IPS-20b (cell line): ENCODE measurements around the gene KCNH3.

Experiments
- H3K27ac ChIP-seq: one replicate; pipeline ENCODE4 v1.5.1; 2013; ENCODE audit warnings: low read length
- H3K27me3 ChIP-seq: 2 replicates; pipeline ENCODE4 v1.6.1; 2013; ENCODE audit warnings: mild to moderate bottlenecking, low read length, inconsistent platforms; ENCODE audit not compliant: insufficient read depth
- H3K36me3 ChIP-seq: 2 replicates; pipeline ENCODE4 v1.6.1; 2013; ENCODE audit warnings: low read depth, mild to moderate bottlenecking, inconsistent platforms, low read length, moderate library complexity; ENCODE audit not compliant: insufficient read depth
- H3K4me1 ChIP-seq: 2 replicates; pipeline ENCODE4 v1.6.1; 2013; ENCODE audit warnings: mild to moderate bottlenecking, control low read depth, inconsistent platforms, low read length, moderate library complexity; ENCODE audit not compliant: insufficient read depth
- H3K4me3 ChIP-seq: 2 replicates; pipeline ENCODE4 v1.5.1; 2013; ENCODE audit warnings: mild to moderate bottlenecking, low read length, inconsistent platforms
- H3K9ac ChIP-seq: 2 replicates; pipeline ENCODE4 v1.6.1; 2013; ENCODE audit warnings: low read depth, mild to moderate bottlenecking, inconsistent platforms, low read length, moderate library complexity
- H3K9me3 ChIP-seq: 2 replicates; pipeline ENCODE4 v1.6.1; 2013; ENCODE audit warnings: mild to moderate bottlenecking, low read depth, low read length, inconsistent platforms; ENCODE audit not compliant: insufficient read depth

Gene KCNH3

DNA sequence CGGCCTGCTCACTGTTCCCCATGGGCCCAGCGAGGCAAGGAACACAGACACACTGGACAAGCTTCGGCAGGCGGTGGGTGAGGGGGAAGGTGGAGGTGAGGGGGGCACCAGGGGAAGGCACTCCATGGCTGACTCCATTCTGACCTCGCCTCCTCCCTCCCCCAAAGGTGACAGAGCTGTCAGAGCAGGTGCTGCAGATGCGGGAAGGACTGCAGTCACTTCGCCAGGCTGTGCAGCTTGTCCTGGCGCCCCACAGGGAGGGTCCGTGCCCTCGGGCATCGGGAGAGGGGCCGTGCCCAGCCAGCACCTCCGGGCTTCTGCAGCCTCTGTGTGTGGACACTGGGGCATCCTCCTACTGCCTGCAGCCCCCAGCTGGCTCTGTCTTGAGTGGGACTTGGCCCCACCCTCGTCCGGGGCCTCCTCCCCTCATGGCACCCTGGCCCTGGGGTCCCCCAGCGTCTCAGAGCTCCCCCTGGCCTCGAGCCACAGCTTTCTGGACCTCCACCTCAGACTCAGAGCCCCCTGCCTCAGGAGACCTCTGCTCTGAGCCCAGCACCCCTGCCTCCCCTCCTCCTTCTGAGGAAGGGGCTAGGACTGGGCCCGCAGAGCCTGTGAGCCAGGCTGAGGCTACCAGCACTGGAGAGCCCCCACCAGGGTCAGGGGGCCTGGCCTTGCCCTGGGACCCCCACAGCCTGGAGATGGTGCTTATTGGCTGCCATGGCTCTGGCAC is 18.5 kb downstream of the KCNH3 start:
- Histone ChIP-seq H3K9me3 (no peaks in the 10 kb centered on the region), H3K4me1 (no peaks in the 10 kb centered on the region), H3K27me3 (peaks cover 9% of the 10 kb centered on the region; the same call in 1 of the 2 replicates), H3K4me3 (no peak overlapping the region), H3K27ac (no peak overlapping the region), H3K36me3 (peaks cover 59% of the 10 kb centered on the region), H3K9ac (no peak overlapping the region)

DNA sequence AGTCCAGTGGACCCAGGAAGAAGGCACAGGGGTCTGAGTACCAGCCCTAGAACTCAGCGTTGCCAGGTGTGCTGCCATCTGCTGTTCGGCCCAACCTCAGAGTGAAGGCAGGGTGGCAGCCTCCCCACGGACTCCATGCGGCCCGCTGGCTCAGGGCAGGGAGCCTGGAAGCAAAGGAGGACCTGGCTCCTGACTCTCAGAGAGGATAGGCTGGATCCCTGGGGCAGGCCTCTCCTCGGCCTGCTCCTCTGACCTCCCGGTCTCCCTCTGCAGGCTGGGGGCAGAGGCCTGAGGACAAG is 19.0 kb downstream of the KCNH3 start:
- H3K36me3 ChIP-seq, result peaks cover 64% of the 10 kb centered on the region
- no peak overlapping the region for H3K4me3 ChIP-seq
- H3K9ac ChIP-seq, result no peak overlapping the region
- no peaks in the 10 kb centered on the region for H3K4me1 ChIP-seq
- peaks cover 3% of the 10 kb centered on the region; the same call in 1 of the 2 replicates for H3K27me3 ChIP-seq
- no peaks in the 10 kb centered on the region for H3K9me3 ChIP-seq
- no peak overlapping the region for H3K27ac ChIP-seq

DNA sequence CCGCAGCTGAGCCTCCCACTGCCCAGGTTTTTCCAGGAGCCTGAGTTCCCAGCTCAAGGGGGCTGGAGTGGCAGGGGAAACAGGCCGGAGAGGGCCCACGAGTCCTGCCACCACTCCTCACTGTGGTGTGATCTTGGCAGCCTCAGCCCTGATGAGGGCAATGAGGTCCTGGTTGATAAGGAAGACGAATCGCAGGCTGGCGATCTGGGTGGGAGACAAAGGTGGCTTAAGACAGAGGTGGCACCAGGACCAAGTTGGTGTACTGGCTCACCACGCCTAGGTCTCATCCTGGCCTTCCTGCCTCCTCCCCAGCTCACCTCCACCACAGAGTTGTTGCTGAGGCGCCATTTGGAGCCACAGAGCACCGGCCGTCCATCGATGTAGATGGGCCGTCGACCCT is 19.7 kb downstream of the KCNH3 start:
- Histone ChIP-seq H3K27ac (no peak overlapping the region), H3K9ac (no peak overlapping the region), H3K4me3 (no peak overlapping the region), H3K4me1 (no peaks in the 10 kb centered on the region), H3K27me3 (no peaks in the 10 kb centered on the region), H3K36me3 (peaks cover 71% of the 10 kb centered on the region), H3K9me3 (no peaks in the 10 kb centered on the region)

DNA sequence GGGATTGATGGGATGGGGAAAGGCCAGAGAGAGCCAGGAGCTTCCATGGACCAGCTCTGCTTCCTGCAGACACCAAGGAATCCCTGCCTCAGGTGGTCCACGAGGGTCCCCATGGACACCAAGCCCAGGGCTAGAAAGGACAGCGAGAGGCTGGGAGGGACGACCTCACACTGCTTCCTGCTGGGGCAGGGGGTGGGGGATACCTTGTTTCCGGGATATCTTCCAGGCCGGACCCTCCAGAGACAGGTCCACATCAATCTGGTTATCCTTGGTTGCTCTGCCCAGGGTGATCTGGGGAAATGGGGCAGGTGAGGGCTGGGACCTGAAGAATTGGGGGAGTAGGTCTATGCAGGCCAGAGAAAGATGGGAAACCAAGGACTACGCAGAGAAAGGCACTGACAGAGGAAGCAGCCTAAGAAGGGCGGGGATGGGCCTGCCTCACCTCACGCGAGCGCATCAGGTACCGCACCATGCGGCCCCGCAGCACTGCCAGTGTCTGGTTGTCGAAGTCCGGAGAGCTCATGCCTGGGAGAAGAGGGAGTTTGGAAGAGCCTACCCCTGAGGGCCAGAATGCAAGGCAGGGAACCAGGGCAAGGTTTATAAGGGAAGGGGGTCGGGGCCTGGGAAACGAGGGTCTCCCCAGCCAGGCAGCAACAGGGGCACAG is 20.3 kb downstream of the KCNH3 start:
- Histone ChIP-seq H3K9ac (no peak overlapping the region), H3K27ac (no peak overlapping the region), H3K27me3 (no peaks in the 10 kb centered on the region), H3K4me3 (no peak overlapping the region), H3K4me1 (no peaks in the 10 kb centered on the region), H3K36me3 (peaks cover 77% of the 10 kb centered on the region), H3K9me3 (no peaks in the 10 kb centered on the region)

DNA sequence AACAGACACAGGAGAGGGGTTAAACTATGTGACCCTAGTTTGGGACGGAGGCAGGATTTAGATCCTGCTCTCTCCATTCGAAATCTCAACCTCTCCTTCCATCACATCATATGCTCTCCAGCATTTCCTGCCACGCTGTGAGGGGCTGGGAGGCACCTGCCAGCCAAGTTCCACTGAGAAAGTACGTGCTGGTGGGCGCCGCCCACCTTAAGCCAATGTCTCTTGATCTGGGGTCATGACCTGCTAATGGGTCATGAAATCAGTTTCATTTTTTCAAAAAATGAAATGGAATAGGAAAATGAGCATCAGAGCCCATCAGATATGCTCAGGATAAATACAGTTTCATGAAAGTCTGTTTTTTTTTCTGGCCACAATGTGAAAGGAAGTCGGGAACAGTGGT is 21.9 kb downstream of the KCNH3 start:
- Histone ChIP-seq H3K4me1 (no peaks in the 10 kb centered on the region), H3K27ac (no peak overlapping the region), H3K36me3 (peaks cover 92% of the 10 kb centered on the region), H3K9ac (no peak overlapping the region), H3K9me3 (no peaks in the 10 kb centered on the region), H3K27me3 (no peaks in the 10 kb centered on the region), H3K4me3 (no peak overlapping the region)

DNA sequence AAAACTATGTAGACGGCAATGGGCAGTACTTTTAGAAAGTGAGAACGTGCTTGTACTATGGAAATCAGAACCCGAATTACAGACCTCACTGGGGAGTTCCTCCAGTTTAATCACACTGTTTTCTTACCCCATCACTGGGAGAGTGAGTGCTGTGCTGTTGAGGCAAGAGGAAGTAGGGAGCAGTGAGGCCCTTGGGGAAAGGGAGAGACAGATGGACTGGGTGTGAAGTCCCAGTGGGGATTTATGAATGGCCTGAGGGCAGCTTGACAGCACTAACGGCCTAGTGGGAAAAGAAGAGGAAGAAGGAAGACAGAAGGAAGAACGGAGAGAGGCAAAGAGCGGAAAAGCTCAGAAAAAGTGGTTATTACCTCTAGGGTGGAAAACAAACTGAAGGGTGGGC is 23.4 kb downstream of the KCNH3 start:
- Histone ChIP-seq H3K36me3 (peaks cover 82% of the 10 kb centered on the region), H3K27ac (no peak overlapping the region), H3K9ac (no peak overlapping the region), H3K4me3 (no peak overlapping the region), H3K27me3 (no peaks in the 10 kb centered on the region), H3K9me3 (no peaks in the 10 kb centered on the region), H3K4me1 (peaks cover 6% of the 10 kb centered on the region)

DNA sequence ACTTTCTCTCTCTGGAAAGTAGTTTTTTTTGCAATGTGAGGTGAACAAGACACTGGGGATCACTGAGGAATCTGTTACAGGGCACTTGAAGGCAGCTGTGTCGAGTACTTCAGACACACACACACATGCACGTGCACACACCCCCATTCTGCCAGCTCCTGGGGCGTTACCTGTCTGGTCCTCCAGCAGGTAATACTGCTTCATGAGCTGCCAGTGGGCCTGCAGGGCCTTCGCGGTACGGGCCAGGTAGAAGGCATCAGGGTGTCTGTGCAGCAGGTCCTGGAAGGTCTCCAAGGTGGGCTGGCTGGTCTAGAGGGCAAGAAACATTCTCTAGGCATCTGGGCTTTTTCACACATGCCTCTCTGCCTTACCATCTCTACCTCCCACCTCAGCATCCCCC is 24.0 kb downstream of the KCNH3 start:
- Histone ChIP-seq H3K27me3 (no peaks in the 10 kb centered on the region), H3K9ac (no peak overlapping the region), H3K4me3 (no peak overlapping the region), H3K36me3 (peaks cover 79% of the 10 kb centered on the region), H3K27ac (no peak overlapping the region), H3K9me3 (no peaks in the 10 kb centered on the region), H3K4me1 (peaks cover 6% of the 10 kb centered on the region)

DNA sequence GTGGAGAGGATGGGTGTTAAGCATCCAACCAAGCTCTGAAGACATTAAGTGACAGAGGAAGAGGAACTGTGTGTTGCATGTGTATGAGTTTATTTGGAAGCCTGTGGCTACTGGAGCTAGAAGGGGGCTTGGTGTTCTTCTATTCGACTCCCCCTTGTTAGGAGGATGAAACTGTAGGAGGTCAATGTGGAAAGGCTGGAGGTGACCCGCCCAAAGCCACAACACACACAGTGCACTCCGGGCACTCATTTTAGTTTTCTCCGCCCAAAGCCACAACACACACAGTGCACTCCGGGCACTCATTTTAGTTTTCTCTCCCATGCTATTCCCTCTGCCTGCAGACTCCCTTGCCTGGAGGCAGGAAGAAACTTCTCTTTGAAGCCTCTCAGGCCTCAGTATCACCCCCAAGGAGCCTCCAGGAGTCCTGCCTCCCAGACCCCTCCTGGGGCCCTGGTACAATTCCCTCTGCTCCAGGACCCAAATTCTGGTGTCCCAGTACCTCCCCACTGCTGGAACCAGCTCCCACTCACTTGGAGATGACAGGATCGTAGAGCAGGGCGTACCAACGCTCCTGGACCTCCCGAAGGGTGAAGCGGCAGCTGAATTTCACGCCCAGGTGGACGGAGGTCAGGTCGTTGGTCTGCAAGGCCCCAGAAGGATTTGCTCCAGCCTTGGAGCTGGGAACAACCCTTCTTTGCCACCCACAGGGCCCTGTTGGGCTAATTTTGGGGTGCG is 25.3 kb downstream of the KCNH3 start:
- H3K27ac ChIP-seq, result no peak overlapping the region

DNA sequence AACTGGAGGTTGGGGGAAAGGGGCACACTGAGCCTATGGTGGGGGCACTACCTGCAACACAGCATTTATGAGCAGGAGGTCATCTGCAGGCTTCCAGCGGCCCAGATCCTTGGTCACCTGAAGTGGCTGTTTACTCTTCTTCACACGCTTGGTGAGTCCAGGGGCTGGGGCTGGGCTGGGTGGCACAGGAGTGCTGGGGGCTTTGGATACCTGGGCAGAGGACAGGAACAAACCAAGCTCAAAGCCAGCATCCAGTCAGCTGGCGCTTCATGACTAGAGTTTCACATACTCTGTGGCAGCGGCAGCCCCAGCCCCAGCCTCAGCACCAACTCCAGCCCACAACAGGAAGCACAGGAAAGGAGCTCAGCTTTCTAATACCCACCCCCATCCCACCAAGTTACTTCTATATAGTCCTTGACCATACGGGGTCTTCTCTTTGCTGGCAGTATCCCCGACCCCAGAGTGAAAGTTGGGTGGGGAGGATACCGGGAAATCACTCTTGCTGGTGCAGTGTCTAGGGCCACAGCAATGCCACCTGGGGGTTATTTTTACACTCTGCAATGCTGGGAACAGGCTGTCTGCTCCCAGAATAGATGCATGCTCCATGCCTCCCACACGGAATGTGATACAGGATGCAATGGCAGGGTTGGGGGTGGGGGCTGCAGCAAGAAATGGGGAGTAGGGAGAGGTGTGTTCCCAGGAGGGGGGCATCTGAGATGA is 26.0 kb downstream of the KCNH3 start:
- Histone ChIP-seq H3K27me3 (no peaks in the 10 kb centered on the region), H3K4me1 (peaks cover 6% of the 10 kb centered on the region), H3K9ac (no peak overlapping the region), H3K36me3 (peaks cover 61% of the 10 kb centered on the region), H3K9me3 (no peaks in the 10 kb centered on the region), H3K4me3 (no peak overlapping the region), H3K27ac (no peak overlapping the region)

More for the DNA sequence above, 25.3 kb downstream of the KCNH3 start:
- H3K9ac ChIP-seq, result no peak overlapping the region
- no peaks in the 10 kb centered on the region for H3K9me3 ChIP-seq
- H3K27me3 ChIP-seq, result no peaks in the 10 kb centered on the region
- no peak overlapping the region for H3K4me3 ChIP-seq
- peaks cover 6% of the 10 kb centered on the region for H3K4me1 ChIP-seq
- peaks cover 68% of the 10 kb centered on the region for H3K36me3 ChIP-seq

DNA sequence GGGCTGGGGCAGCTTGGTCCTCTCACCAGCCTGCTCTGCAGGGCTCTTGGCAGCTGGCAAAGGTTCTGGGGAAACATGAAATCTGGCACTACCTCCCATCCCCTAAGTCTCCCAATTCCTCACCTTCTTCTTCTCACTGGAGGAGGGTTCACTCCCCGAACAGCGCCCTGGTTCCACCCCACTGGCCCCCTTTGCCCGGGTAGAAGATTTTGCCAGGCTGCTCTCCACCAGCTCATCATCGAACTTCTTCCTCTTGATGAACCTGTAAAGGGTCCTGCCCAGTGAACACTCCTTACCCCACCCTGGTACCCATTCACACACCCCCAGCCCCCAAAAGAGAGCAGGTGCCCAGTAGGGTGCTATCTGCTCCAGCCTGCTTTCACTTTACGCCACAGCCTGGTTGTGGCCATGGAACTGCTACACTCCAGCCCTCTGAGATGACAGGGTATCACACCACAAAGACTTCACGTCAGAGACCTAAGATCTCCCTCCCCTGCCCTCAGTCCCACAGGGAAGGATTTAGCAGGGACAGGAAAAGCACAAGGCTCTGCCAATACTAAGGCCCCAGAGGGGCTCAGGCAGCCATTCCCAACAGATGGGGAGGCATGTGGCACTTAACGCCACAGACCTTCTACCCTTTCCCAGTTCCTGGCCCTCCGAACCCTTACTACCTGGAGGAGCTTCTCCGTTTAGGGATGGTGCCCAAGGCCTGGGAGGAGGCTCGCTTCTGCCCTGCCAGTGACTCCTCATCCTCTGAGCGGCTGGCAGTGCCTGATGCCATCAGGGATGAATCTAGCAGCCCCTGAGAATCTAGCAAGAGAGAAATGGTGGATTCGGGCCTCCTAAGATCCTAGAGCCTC is 26.8 kb downstream of the KCNH3 start:
- Histone ChIP-seq H3K27ac (no peak overlapping the region), H3K36me3 (peaks cover 53% of the 10 kb centered on the region), H3K27me3 (no peaks in the 10 kb centered on the region), H3K4me1 (peaks cover 6% of the 10 kb centered on the region), H3K9ac (no peak overlapping the region), H3K4me3 (no peak overlapping the region), H3K9me3 (no peaks in the 10 kb centered on the region)

DNA sequence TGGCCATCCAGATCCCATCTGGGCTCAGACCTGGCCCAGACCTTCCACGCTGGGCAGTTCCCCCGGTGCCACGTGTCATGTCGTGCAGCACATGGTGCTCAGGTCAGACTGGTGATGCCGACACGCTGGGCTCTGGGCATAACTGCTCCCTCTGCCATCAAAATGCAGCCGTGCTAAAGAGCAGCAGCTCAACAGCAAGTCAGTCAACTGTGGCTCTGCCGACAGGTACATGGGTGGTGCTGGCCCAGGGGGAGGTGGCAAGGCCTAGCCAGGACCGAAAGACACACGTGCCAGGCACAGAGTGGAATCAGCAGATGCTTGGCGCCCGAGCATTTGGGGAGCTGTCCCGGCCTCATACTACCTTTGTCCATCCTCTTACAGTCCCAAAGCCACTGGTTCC is 27.5 kb downstream of the KCNH3 start:
- Histone ChIP-seq H3K4me1 (peaks cover 6% of the 10 kb centered on the region), H3K9me3 (no peaks in the 10 kb centered on the region), H3K27ac (no peak overlapping the region), H3K36me3 (peaks cover 46% of the 10 kb centered on the region), H3K9ac (no peak overlapping the region; the same call in 1 of the 2 replicates), H3K27me3 (no peaks in the 10 kb centered on the region), H3K4me3 (peak overlapping the region; percentile 90)
